Keratinocyte (primary cell): Measurements from ENCODE around the gene TMEM183A. TPM values are rescaled to one million over a fixed set of nuclear protein-coding genes. Genes with fewer than 3 reads are reported as not detected.

Source experiments
- DNase-seq: peaks from one replicate; pipeline ENCODE4 v3.0.0-alpha.2; 2011; ENCODE audit warnings: low read depth, missing footprints, low spot score
- FAIRE-seq: peaks from 2 replicates; lab custom pipeline; 2011; peaks lifted over from hg19 to GRCh38; lab: Jason Lieb, UNC
- H2AFZ ChIP-seq: 2 replicates; pipeline ENCODE4 v1.6.0; 2012; ENCODE audit warnings: low read length, control low read depth, inconsistent platforms; ENCODE audit not compliant: control insufficient read depth
- H3K27ac ChIP-seq: 2 replicates; pipeline ENCODE4 v1.5.1; 2011; ENCODE audit warnings: low read length; ENCODE audit not compliant: control insufficient read depth, insufficient read depth
- H3K27me3 ChIP-seq: 3 replicates; pipeline ENCODE4 v1.6.0; 2011; ENCODE audit warnings: low read length; ENCODE audit not compliant: control insufficient read depth, insufficient read depth; ENCODE audit errors: extremely low read depth
- H3K36me3 ChIP-seq, 2 experiments: 2 replicates in 1 of 2; 3 replicates in 1 of 2; pipeline ENCODE4 v1.5.1; 2011; ENCODE audit warnings: low read length in 2 of 2, mild to moderate bottlenecking in 1 of 2; ENCODE audit not compliant: control insufficient read depth in 2 of 2, insufficient read depth in 2 of 2; ENCODE audit errors: extremely low read depth in 1 of 2
- H3K4me1 ChIP-seq: 3 replicates; pipeline ENCODE4 v1.5.1; 2011; ENCODE audit warnings: low read length; ENCODE audit not compliant: control insufficient read depth, insufficient read depth; ENCODE audit errors: extremely low read depth
- H3K4me2 ChIP-seq: 3 replicates; pipeline ENCODE4 v1.6.0; 2011; ENCODE audit warnings: low read depth, low read length; ENCODE audit not compliant: control insufficient read depth, insufficient read depth; ENCODE audit errors: extremely low read depth
- H3K4me3 ChIP-seq, 3 experiments: fragments of 200-600 bp in 1 of 3; sonication (generic) in 1 of 3; 2 replicates in 2 of 3; 3 replicates in 1 of 3; pipeline ENCODE4 v1.5.1; 2011 to 2016; ENCODE audit warnings: low read length in 3 of 3, mild to moderate bottlenecking in 3 of 3, control low read depth in 2 of 3, inconsistent platforms in 1 of 3, low read depth in 1 of 3, mixed read lengths in 1 of 3, mixed run types in 1 of 3, moderate library complexity in 1 of 3; ENCODE audit not compliant: control insufficient read depth in 2 of 3, insufficient read depth in 2 of 3; ENCODE audit errors: extremely low read depth in 1 of 3
- H3K79me2 ChIP-seq: 2 replicates; pipeline ENCODE4 v1.6.0; 2012; ENCODE audit warnings: low read length; ENCODE audit not compliant: control insufficient read depth, insufficient read depth
- H3K9ac ChIP-seq: 3 replicates; pipeline ENCODE4 v1.6.0; 2011; ENCODE audit warnings: low read length; ENCODE audit not compliant: control insufficient read depth, insufficient read depth; ENCODE audit errors: extremely low read depth
- H3K9me1 ChIP-seq: 3 replicates; pipeline ENCODE4 v1.6.0; 2011; ENCODE audit warnings: low read length; ENCODE audit not compliant: control insufficient read depth, insufficient read depth; ENCODE audit errors: extremely low read depth
- H3K9me3 ChIP-seq: 2 replicates; pipeline ENCODE4 v1.5.1; 2012; ENCODE audit warnings: low read depth, low read length; ENCODE audit not compliant: control insufficient read depth
- H4K20me1 ChIP-seq: 3 replicates; pipeline ENCODE4 v1.6.0; 2011; ENCODE audit warnings: low read length; ENCODE audit not compliant: control insufficient read depth, insufficient read depth; ENCODE audit errors: extremely low read depth
- EZH2 ChIP-seq: IDR thresholded peaks from one replicate; pipeline ENCODE4 v1.6.1; 2012; ENCODE audit warnings: inconsistent platforms, mild to moderate bottlenecking, low read length, moderate library complexity
- dilution Hi-C: fragments of 300-500 bp; cut with MboI; formaldehyde crosslinking; loops from one replicate; pipeline ENCODE4 v1.7.0; 2020; ENCODE audit warnings: low sequenced_read_pairs; ENCODE audit not compliant: extremely low pct_ligation_motif_present
- polyA plus RNA-seq, 5 experiments: library from polyadenylated mRNA; depleted of rRNA in 3 of 5; stranded (reverse) in 3 of 5; stranded (forward) in 1 of 5; unstranded in 1 of 5; fragments of >200 nt; gene quantifications; 1 replicate in 1 of 5; 2 replicates in 3 of 5; 3 replicates in 1 of 5; pipeline versions ENCODE4 v1.2.1 to v1.2.3, GENCODE V29; 2011 to 2012; ENCODE audit warnings: missing spikeins in 2 of 5, low read depth in 1 of 5, low replicate concordance in 1 of 5
- TF ChIP-seq, protein P1 (sequence below), 3 experiments: IDR thresholded peaks in 1 of 3; conservative IDR thresholded peaks in 1 of 3; optimal IDR thresholded peaks in 1 of 3; 2 replicates in 2 of 3; 3 replicates in 1 of 3; pipeline versions ENCODE3 to v1.5.1; 2011; ENCODE audit warnings: low read length in 3 of 3, mild to moderate bottlenecking in 3 of 3, moderate library complexity in 2 of 3, control low read depth in 1 of 3, inconsistent platforms in 1 of 3; ENCODE audit not compliant: insufficient read depth in 2 of 3; ENCODE audit errors: extremely low read depth in 1 of 3

The TMEM183A gene
- polyA plus RNA-seq, 1 donor (not counting 4 experiments of a cell fraction or from before 2014, with no cell fraction given) = 88.2 TPM

GRCh38 chr1:203055161-203055799 lies 48.1 kb downstream of the TMEM183A start:
- Histone ChIP-seq H3K36me3 (peaks cover 0 to 1% of the 10 kb centered on the region in 2 experiments), H2AFZ (no peak overlapping the region), H3K9me1 (no peaks in the 10 kb centered on the region), H3K4me1 (no peaks in the 10 kb centered on the region), H3K4me2 (no peak overlapping the region), H3K27me3 (peaks cover 23% of the 10 kb centered on the region), H3K27ac (no peak overlapping the region), H3K9me3 (no peaks in the 10 kb centered on the region), H3K9ac (no peak overlapping the region), H3K79me2 (no peaks in the 10 kb centered on the region), H4K20me1 (no peaks in the 10 kb centered on the region), H3K4me3 (no peak overlapping the region)
- FAIRE-seq (no peak), DNase-seq (no peak)
- TF ChIP-seq, protein P1, sequence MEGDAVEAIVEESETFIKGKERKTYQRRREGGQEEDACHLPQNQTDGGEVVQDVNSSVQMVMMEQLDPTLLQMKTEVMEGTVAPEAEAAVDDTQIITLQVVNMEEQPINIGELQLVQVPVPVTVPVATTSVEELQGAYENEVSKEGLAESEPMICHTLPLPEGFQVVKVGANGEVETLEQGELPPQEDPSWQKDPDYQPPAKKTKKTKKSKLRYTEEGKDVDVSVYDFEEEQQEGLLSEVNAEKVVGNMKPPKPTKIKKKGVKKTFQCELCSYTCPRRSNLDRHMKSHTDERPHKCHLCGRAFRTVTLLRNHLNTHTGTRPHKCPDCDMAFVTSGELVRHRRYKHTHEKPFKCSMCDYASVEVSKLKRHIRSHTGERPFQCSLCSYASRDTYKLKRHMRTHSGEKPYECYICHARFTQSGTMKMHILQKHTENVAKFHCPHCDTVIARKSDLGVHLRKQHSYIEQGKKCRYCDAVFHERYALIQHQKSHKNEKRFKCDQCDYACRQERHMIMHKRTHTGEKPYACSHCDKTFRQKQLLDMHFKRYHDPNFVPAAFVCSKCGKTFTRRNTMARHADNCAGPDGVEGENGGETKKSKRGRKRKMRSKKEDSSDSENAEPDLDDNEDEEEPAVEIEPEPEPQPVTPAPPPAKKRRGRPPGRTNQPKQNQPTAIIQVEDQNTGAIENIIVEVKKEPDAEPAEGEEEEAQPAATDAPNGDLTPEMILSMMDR (optimal IDR thresholded peaks at IDR 0.05 in 1 of 3, IDR thresholded peaks at IDR 0.05 in 1 of 3, conservative IDR thresholded peaks at IDR 0.05 in 1 of 3; ENCODE audit: extremely low read depth in 1 of 3, insufficient read depth in 2 of 3, low read length in 3 of 3) = peak in 2 of 3 experiments; percentile 7 to 28
- TF ChIP-seq EZH2 = no peak
- dilution Hi-C loops = no loop called here

- Histone ChIP-seq H3K36me3 (peaks cover 0 to 1% of the 10 kb centered on the region in 2 experiments), H3K9me1 (no peaks in the 10 kb centered on the region), H3K27me3 (peaks cover 26% of the 10 kb centered on the region), H3K4me1 (no peaks in the 10 kb centered on the region), H3K9ac (no peak overlapping the region), H3K79me2 (no peaks in the 10 kb centered on the region), H3K9me3 (no peaks in the 10 kb centered on the region), H3K4me3 (no peak overlapping the region), H4K20me1 (no peaks in the 10 kb centered on the region), H3K27ac (no peak overlapping the region), H3K4me2 (no peak overlapping the region), H2AFZ (no peak overlapping the region)
- no peak for FAIRE-seq
- dilution Hi-C loops = no loop called here
- TF ChIP-seq, protein P1 (optimal IDR thresholded peaks at IDR 0.05 in 1 of 3, IDR thresholded peaks at IDR 0.05 in 1 of 3, conservative IDR thresholded peaks at IDR 0.05 in 1 of 3; ENCODE audit: extremely low read depth in 1 of 3, insufficient read depth in 2 of 3, low read length in 3 of 3) = no peak
- TF ChIP-seq EZH2 = no peak
- no peak for DNase-seq
Measured at GRCh38 chr1:203056012-203056411, 48.8 kb downstream of the TMEM183A start.
